Measurements from ENCODE around the gene DDAH1. TPM values are rescaled to one million over a fixed set of nuclear protein-coding genes. Genes with fewer than 3 reads are reported as not detected.

The DDAH1 gene
- total and polyA plus RNA-seq, 2 experiments from 2014 or later, result 29.4 to 41.7 TPM

DNA sequence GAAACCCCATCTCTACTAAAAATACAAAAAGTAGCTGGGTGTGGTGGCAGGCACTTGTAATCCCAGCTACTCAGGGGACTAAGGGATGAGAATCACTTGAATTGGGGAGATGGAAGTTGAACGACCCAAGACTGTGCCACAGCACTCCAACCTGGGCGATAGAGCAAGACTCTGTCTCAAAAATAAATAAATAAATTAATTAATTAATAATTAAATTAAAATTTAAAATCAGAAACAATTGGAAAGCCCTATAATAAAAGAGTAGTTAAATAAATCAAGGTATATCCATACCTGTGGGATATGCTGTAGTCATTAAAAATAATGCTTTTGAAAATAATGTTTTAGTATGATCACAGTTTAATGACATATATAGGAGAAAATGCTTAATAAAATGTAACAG, 15.6 kb upstream of the DDAH1 start (continued):
- TF ChIP-seq, protein P1, sequence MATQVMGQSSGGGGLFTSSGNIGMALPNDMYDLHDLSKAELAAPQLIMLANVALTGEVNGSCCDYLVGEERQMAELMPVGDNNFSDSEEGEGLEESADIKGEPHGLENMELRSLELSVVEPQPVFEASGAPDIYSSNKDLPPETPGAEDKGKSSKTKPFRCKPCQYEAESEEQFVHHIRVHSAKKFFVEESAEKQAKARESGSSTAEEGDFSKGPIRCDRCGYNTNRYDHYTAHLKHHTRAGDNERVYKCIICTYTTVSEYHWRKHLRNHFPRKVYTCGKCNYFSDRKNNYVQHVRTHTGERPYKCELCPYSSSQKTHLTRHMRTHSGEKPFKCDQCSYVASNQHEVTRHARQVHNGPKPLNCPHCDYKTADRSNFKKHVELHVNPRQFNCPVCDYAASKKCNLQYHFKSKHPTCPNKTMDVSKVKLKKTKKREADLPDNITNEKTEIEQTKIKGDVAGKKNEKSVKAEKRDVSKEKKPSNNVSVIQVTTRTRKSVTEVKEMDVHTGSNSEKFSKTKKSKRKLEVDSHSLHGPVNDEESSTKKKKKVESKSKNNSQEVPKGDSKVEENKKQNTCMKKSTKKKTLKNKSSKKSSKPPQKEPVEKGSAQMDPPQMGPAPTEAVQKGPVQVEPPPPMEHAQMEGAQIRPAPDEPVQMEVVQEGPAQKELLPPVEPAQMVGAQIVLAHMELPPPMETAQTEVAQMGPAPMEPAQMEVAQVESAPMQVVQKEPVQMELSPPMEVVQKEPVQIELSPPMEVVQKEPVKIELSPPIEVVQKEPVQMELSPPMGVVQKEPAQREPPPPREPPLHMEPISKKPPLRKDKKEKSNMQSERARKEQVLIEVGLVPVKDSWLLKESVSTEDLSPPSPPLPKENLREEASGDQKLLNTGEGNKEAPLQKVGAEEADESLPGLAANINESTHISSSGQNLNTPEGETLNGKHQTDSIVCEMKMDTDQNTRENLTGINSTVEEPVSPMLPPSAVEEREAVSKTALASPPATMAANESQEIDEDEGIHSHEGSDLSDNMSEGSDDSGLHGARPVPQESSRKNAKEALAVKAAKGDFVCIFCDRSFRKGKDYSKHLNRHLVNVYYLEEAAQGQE (IDR thresholded peaks at IDR 0.05; ENCODE audit: unreplicated experiment), result no peak
- TF ChIP-seq, protein P2, sequence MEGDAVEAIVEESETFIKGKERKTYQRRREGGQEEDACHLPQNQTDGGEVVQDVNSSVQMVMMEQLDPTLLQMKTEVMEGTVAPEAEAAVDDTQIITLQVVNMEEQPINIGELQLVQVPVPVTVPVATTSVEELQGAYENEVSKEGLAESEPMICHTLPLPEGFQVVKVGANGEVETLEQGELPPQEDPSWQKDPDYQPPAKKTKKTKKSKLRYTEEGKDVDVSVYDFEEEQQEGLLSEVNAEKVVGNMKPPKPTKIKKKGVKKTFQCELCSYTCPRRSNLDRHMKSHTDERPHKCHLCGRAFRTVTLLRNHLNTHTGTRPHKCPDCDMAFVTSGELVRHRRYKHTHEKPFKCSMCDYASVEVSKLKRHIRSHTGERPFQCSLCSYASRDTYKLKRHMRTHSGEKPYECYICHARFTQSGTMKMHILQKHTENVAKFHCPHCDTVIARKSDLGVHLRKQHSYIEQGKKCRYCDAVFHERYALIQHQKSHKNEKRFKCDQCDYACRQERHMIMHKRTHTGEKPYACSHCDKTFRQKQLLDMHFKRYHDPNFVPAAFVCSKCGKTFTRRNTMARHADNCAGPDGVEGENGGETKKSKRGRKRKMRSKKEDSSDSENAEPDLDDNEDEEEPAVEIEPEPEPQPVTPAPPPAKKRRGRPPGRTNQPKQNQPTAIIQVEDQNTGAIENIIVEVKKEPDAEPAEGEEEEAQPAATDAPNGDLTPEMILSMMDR (conservative IDR thresholded peaks at IDR 0.05; ENCODE audit: low read depth in 2 of 2), result no peak
- TF ChIP-seq CREB1 (CRISPR knock-in tag; IDR thresholded peaks at IDR 0.05; ENCODE audit: low read depth), result no peak
- TF ChIP-seq NANOG (IDR thresholded peaks at IDR 0.05; ENCODE audit: borderline replicate concordance), result no peak
- no peak for TF ChIP-seq ZNF114 (CRISPR knock-in tag; IDR thresholded peaks at IDR 0.05)
- no peak for TF ChIP-seq EZH2phosphoT487 (IDR thresholded peaks at IDR 0.05; ENCODE audit: unreplicated experiment)
- TF ChIP-seq, protein P3, sequence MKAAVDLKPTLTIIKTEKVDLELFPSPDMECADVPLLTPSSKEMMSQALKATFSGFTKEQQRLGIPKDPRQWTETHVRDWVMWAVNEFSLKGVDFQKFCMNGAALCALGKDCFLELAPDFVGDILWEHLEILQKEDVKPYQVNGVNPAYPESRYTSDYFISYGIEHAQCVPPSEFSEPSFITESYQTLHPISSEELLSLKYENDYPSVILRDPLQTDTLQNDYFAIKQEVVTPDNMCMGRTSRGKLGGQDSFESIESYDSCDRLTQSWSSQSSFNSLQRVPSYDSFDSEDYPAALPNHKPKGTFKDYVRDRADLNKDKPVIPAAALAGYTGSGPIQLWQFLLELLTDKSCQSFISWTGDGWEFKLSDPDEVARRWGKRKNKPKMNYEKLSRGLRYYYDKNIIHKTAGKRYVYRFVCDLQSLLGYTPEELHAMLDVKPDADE (IDR thresholded peaks at IDR 0.05), result no peak
- no peak for TF ChIP-seq STAT1 (IDR thresholded peaks at IDR 0.05; ENCODE audit: unreplicated experiment)
- no peak for TF ChIP-seq EZH2 (IDR thresholded peaks at IDR 0.05; ENCODE audit: low read depth, unreplicated experiment)
- no peak for TF ChIP-seq ZNF331 (CRISPR knock-in tag; IDR thresholded peaks at IDR 0.05; ENCODE audit: low read depth)
- no peak for TF ChIP-seq POLR2AphosphoS5 (IDR thresholded peaks at IDR 0.05; ENCODE audit: low read depth)

DNA sequence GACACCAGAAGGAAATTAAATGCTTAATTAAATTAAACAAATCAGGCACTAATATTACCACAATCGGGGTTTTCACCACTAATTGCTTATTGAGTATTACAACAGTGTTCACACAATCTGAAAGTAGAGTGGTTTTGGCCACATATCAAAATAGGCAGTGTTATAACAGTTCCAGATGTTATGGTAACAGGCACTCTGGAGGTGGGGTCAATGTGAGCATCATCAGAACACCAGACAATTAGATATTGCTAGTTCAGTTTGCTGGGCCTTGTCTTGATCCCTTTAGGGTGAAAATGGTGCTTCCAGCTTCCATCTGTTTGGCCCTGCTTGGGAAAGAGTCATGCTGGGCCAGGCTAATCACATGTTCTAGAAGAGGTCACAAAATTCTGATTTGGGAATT, 14.5 kb upstream of the DDAH1 start:
- H3K4me1 Mint-ChIP-seq, result no peaks in the 10 kb centered on the region; the same call in 1 of the 3 replicates
- TF ChIP-seq NANOG (IDR thresholded peaks at IDR 0.05; ENCODE audit: borderline replicate concordance), result no peak
- TF ChIP-seq STAT1 (IDR thresholded peaks at IDR 0.05; ENCODE audit: unreplicated experiment), result no peak
- no peak for TF ChIP-seq EZH2 (IDR thresholded peaks at IDR 0.05; ENCODE audit: low read depth, unreplicated experiment)
- no peak for TF ChIP-seq JUNB (IDR thresholded peaks at IDR 0.05; ENCODE audit: unreplicated experiment)
- TF ChIP-seq, protein P2 (conservative IDR thresholded peaks at IDR 0.05; ENCODE audit: low read depth in 2 of 2), result no peak
- TF ChIP-seq, protein P3 (IDR thresholded peaks at IDR 0.05), result no peak
- TF ChIP-seq, protein P1 (IDR thresholded peaks at IDR 0.05; ENCODE audit: unreplicated experiment), result no peak
- no peak for TF ChIP-seq ZNF114 (CRISPR knock-in tag; IDR thresholded peaks at IDR 0.05)
- no peak for TF ChIP-seq POLR2AphosphoS5 (IDR thresholded peaks at IDR 0.05; ENCODE audit: low read depth)
- no peak for TF ChIP-seq ZNF331 (CRISPR knock-in tag; IDR thresholded peaks at IDR 0.05; ENCODE audit: low read depth)
- no peak for TF ChIP-seq CREB1 (CRISPR knock-in tag; IDR thresholded peaks at IDR 0.05; ENCODE audit: low read depth)

More for the DNA sequence above, 14.5 kb upstream of the DDAH1 start:
- Mint-ChIP-seq H3K4me3 (no peak overlapping the region), H3K9me3 (no peaks in the 10 kb centered on the region), H3K27me3 (ENCODE audit: insufficient read depth, low read depth, poor library complexity) (no peaks in the 10 kb centered on the region), H3K36me3 (ENCODE audit: low read depth) (no peaks in the 10 kb centered on the region), H3K27ac (no peak overlapping the region)
- Histone ChIP-seq H3K79me2 (replicated peaks; ENCODE audit: insufficient read depth) (no peaks in the 10 kb centered on the region), H3K4me3 (no peak overlapping the region), H2AFZ (no peak overlapping the region), H3F3A (replicated peaks; ENCODE audit: low read depth) (no peaks in the 10 kb centered on the region), H3K27me3 (ENCODE audit: insufficient read depth) (no peaks in the 10 kb centered on the region), H3K9me2 (ENCODE audit: insufficient read depth) (no peaks in the 10 kb centered on the region; the same call in 1 of the 2 replicates), H3K36me3 (ENCODE audit: insufficient read depth) (no peaks in the 10 kb centered on the region), H3K4me2 (no peak overlapping the region), H4K20me1 (replicated peaks; ENCODE audit: insufficient read depth) (no peaks in the 10 kb centered on the region), H3K4me1 (ENCODE audit: insufficient read depth) (no peaks in the 10 kb centered on the region), H3K27ac (ENCODE audit: low read depth) (no peak overlapping the region)
- ATAC-seq, result no peak
- no peak for DNase-seq (ENCODE audit: low spot score)

All from GM23338 (cell line).